B cell (primary cell): ENCODE results near the gene TRIOBP.

Experiments used
- CTCF ChIP-seq: fragments of 200-600 bp; IDR thresholded peaks from one replicate; pipeline ENCODE4 v1.8.0; 2022; ENCODE audit warnings: antibody characterized with exemption, mild to moderate bottlenecking
- EZH2 ChIP-seq: IDR thresholded peaks from 2 replicates; pipeline ENCODE4 v1.6.1; 2012; ENCODE audit warnings: borderline replicate concordance, low read depth, mild to moderate bottlenecking, moderate library complexity, low read length; ENCODE audit not compliant: insufficient read depth, poor library complexity, severe bottlenecking

- TF ChIP-seq CTCF (no peak), EZH2 (no peak)
Observed at GRCh38 chr22:37815593-37815992, 118.7 kb downstream of the TRIOBP start.
